Measurements from ENCODE around the gene VASH1.

The VASH1 gene

GRCh38 chr14:76772300-76773187, 11.3 kb downstream of the VASH1 start:
- peak in 1 of 2 experiments; percentile 11 for DNase-seq

- peak in 1 of 2 experiments; percentile 14 for DNase-seq
Observed at GRCh38 chr14:76773188-76773885, 12.1 kb downstream of the VASH1 start.

GRCh38 chr14:76773956-76774820, 12.9 kb downstream of the VASH1 start:
- DNase-seq, result peak in 1 of 2 experiments; percentile 12

GRCh38 chr14:76774821-76775694, 13.8 kb downstream of the VASH1 start:
- peak in 1 of 2 experiments; percentile 10 for DNase-seq

GRCh38 chr14:76775695-76776427, 14.6 kb downstream of the VASH1 start:
- no peak for DNase-seq

- no peak for DNase-seq
Observed at GRCh38 chr14:76776428-76777251, 15.4 kb downstream of the VASH1 start.

GRCh38 chr14:76777721-76778120, 16.5 kb downstream of the VASH1 start:
- DNase-seq, result peak in 1 of 2 experiments; percentile 7

GRCh38 chr14:76778546-76779215, 17.4 kb downstream of the VASH1 start:
- no peak for DNase-seq

- DNase-seq, result no peak
Observed at GRCh38 chr14:76779221-76780057, 18.2 kb downstream of the VASH1 start.

GRCh38 chr14:76780058-76780345, 18.7 kb downstream of the VASH1 start:
- no peak for DNase-seq

GRCh38 chr14:76780360-76780759, 19.1 kb downstream of the VASH1 start:
- DNase-seq, result no peak

- no peak for DNase-seq
Observed at GRCh38 chr14:76780875-76781647, 19.8 kb downstream of the VASH1 start.

- no peak for DNase-seq
Observed at GRCh38 chr14:76781648-76782051, 20.4 kb downstream of the VASH1 start.

- no peak for DNase-seq
Observed at GRCh38 chr14:76782115-76782884, 21.0 kb downstream of the VASH1 start.

GRCh38 chr14:76782885-76783566, 21.8 kb downstream of the VASH1 start:
- no peak for DNase-seq

GRCh38 chr14:76784266-76784874, 23.1 kb downstream of the VASH1 start:
- DNase-seq, result no peak
